Tibial artery (tissue), 4 donors: ENCODE results near the gene VAT1.

Experiments
- DNase-seq, 2 donors: peaks; one replicate each; pipeline ENCODE4 v3.0.0-alpha.2; 2019
- H3K27ac ChIP-seq, 2 donors: fragments of 200-600 bp; sonication (generic) in 1 of 2; 1 replicate in 1 of 2; 2 replicates in 1 of 2; pipeline ENCODE4 v1.5.1; 2018 to 2019; ENCODE audit warnings: mild to moderate bottlenecking in 1 of 2
- H3K27me3 ChIP-seq, 2 donors: fragments of 200-600 bp; sonication (generic) in 1 of 2; one replicate each; pipeline versions ENCODE4 v1.5.1 to v1.6.0; 2016 to 2019
- H3K36me3 ChIP-seq, 3 donors: fragments of 200-600 bp; sonication (generic) in 2 of 3; one replicate each; pipeline ENCODE4 v1.5.1; 2016 to 2019; ENCODE audit warnings: mild to moderate bottlenecking in 2 of 3
- H3K4me1 ChIP-seq, 4 donors: fragments of 200-600 bp; sonication (generic) in 2 of 4; 1 replicate in 3 of 4; 2 replicates in 1 of 4; pipeline ENCODE4 v1.5.1; 2016 to 2019
- H3K4me3 ChIP-seq, 2 donors: fragments of 200-600 bp; sonication (generic) in 1 of 2; 1 replicate in 1 of 2; 2 replicates in 1 of 2; pipeline ENCODE4 v1.5.1; 2018 to 2019; ENCODE audit warnings: mild to moderate bottlenecking in 2 of 2
- H3K9me3 ChIP-seq, 3 donors: fragments of 200-600 bp; sonication (generic) in 1 of 3; one replicate each; pipeline ENCODE4 v1.5.1; 2016 to 2019
- intact Hi-C: fragments of 100-400 bp; cut with DNase I; formaldehyde crosslinking; loops from one replicate; pipeline ENCODE4 v1.15.0; 2023; ENCODE audit warnings: low total_unique reads
- TF ChIP-seq, protein P1 (sequence below), 2 experiments: fragments of 200-600 bp in 1 of 2; fragments of 450-650 bp in 1 of 2; IDR thresholded peaks; one replicate each; pipeline ENCODE4 v1.5.1; 2017 to 2019; ENCODE audit warnings: antibody characterized with exemption in 2 of 2, mild to moderate bottlenecking in 1 of 2, moderate library complexity in 1 of 2

Gene VAT1

DNA sequence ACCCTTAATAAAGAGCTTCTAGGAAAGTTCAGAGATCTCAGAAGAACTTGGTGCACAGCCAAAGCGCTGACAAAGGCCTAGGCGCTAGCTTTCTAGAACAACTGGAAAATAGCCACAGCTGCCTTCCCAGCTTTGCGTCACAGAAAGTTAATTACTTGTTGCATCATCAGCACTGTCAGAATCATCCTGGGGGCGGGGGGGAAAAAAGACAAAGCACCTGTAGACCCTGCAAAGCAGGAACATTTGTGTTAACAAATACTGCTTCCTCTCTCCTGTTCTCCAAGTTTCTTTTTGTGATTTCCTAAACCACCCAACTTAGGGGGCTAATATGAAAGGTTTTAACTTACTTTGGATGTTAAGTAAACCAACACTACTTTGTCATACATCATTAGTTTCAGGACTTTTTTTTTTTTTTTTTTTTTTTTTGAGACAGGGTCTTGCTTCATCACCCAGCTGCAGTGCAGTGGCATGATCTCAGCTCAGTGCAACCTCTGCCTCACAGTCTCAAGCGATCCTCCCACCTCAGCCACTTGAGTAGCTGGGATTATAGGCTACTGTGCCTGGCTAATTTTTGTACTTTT is 53.1 kb downstream of the VAT1 start:
- no peak for DNase-seq
- intact Hi-C loops = no loop called here
- no peaks in the 10 kb centered on the region for H3K36me3 ChIP-seq

DNA sequence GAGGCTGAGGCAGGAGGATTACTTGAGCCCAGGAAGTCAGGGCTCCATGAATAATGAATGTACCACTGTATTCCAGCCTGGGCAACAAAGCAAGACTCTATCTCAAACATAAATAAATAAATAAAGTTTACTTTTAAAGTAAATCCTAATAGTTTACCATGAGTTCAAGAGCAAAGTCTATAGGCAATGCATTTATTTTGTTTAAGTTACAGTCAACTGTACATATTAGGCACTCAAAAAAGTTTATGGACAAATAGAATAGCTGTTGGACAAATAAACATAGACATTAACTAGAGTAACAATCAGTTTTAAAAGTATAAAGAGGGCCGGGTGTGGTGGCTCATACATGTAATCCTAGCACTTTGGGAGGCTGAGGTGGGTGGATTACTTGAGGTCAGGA is 54.3 kb downstream of the VAT1 start:
- TF ChIP-seq, protein P1, sequence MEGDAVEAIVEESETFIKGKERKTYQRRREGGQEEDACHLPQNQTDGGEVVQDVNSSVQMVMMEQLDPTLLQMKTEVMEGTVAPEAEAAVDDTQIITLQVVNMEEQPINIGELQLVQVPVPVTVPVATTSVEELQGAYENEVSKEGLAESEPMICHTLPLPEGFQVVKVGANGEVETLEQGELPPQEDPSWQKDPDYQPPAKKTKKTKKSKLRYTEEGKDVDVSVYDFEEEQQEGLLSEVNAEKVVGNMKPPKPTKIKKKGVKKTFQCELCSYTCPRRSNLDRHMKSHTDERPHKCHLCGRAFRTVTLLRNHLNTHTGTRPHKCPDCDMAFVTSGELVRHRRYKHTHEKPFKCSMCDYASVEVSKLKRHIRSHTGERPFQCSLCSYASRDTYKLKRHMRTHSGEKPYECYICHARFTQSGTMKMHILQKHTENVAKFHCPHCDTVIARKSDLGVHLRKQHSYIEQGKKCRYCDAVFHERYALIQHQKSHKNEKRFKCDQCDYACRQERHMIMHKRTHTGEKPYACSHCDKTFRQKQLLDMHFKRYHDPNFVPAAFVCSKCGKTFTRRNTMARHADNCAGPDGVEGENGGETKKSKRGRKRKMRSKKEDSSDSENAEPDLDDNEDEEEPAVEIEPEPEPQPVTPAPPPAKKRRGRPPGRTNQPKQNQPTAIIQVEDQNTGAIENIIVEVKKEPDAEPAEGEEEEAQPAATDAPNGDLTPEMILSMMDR (IDR thresholded peaks at IDR 0.05) = no peak
- DNase-seq = no peak
- Histone ChIP-seq H3K36me3 (no peaks in the 10 kb centered on the region), H3K9me3 (no peaks in the 10 kb centered on the region), H3K27ac (no peak overlapping the region), H3K4me1 (peaks cover 0 to 11% (median 6%) of the 10 kb centered on the region in 4 donors), H3K27me3 (no peaks in the 10 kb centered on the region), H3K4me3 (no peak overlapping the region)
- intact Hi-C loops = no loop called here

More for the DNA sequence above, 53.1 kb downstream of the VAT1 start:
- TF ChIP-seq, protein P1 (IDR thresholded peaks at IDR 0.05) = no peak
- peaks cover 0 to 3% (median 0%) of the 10 kb centered on the region in 4 donors for H3K4me1 ChIP-seq
- H3K27ac ChIP-seq = no peak overlapping the region
- H3K27me3 ChIP-seq = no peaks in the 10 kb centered on the region
- H3K9me3 ChIP-seq = no peaks in the 10 kb centered on the region
- H3K4me3 ChIP-seq = no peak overlapping the region
